ENCODE data around the gene RHOF. TPM values are rescaled to one million over a fixed set of nuclear protein-coding genes. Genes with fewer than 3 reads are reported as not detected.
A peak's percentile ranks its signal among the peaks of the same experiment; 100 is the strongest.

The RHOF gene
- total RNA-seq, 3 donors from 2014 or later = 45.5 to 86.7 (median 83.2) TPM

DNA sequence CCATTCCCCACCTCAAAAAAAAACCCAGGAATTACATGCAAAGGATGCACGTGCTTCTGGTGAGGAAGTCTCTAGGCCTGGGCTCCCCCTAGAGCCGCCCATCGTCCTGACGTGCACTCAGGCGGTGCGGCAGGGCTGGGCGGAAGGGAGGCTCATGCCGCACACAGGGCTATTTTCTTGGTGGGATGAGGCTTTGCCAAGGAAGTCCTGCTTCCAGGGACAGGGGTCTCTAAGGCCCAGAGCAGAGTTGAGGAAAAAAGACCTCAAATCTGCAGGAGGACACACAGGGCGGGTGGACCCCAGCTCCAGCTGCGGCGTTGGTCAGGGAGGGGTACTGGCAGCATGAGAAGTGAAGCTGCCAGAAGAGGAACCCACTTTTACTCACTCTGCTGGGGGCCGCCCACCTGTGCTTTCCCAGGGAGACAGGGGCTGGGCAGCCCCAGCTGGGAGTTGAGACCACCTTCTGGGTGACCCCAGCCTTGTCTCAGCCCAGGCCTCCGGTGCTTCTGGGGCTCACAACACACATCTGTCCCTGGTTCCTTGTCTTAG is 4.2 kb downstream of the RHOF start:
- TF ChIP-seq CTCF (IDR thresholded peaks at IDR 0.05) = no peak
- intact Hi-C loops (cut with DNase I, micrococcal nuclease) = no loop called here
- H3K4me1 ChIP-seq (ENCODE audit: low read depth) = peaks cover 36% of the 10 kb centered on the region
- H3K36me3 ChIP-seq (ENCODE audit: low read depth) = no peaks in the 10 kb centered on the region
- ATAC-seq = no peak
- no peak overlapping the region for H3K4me3 ChIP-seq
- H3K9me3 ChIP-seq = no peaks in the 10 kb centered on the region
- peak in 2 of 3 donors; percentile 67 to 82 for DNase-seq

- no peak for ATAC-seq
- no peaks in the 10 kb centered on the region for H3K9me3 ChIP-seq
- peak in 2 of 3 donors; percentile 22 to 52 for DNase-seq
- TF ChIP-seq CTCF (IDR thresholded peaks at IDR 0.05) = no peak
- H3K36me3 ChIP-seq (ENCODE audit: low read depth) = no peaks in the 10 kb centered on the region
- intact Hi-C loops (cut with DNase I, micrococcal nuclease) = no loop called here
- H3K4me3 ChIP-seq = no peak overlapping the region
- peaks cover 28% of the 10 kb centered on the region for H3K4me1 ChIP-seq (ENCODE audit: low read depth)
Measured at GRCh38 chr12:121788176-121788818, 5.2 kb downstream of the RHOF start.

DNA sequence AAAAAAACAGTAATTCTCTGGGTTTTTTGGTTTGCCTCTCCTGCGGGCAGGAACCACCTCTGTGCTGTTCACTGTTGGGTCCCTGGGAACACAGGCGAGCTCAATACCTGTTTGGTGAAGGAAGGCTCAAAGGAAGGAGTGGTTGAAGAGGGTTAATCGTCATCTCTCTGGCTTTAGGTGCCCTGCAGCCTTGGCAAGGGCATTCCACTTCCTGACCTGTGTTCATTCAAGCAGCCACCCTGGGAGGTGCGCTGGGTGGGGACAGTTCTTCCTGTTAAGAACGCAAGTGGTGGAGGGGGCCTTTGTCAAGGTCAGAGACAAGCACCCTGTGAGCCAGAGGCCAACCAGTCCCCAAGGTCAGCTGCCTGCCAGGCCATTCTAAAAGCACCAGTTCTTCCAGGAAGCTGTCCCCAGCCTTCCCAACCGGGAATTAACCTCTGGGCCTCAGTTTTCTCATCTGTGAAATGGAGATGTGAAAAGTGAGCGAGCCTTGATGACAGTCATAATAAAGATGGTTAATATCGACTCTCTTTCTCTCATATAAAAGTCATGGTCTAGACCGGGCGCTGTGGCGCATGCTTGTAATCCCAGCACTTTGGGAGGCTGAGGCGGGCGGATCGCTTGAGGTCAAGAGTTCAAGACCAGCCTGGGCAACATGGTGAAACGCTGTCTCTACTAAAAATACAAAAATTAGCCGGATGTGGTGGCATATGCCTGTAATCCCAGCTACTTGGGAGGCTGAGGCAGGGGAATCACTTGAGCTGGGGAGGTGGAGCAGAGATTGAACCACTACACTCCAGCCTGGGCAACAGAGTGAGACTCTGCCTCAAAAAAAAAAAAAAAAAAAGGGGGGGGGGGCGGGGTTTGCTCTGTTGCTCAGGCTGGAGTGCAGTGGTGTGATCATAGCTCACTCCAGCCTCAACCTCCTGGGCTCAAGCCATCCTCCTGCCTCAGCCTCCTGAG is 6.1 kb downstream of the RHOF start:
- no peak for TF ChIP-seq CTCF (IDR thresholded peaks at IDR 0.05)
- intact Hi-C loops (cut with DNase I, micrococcal nuclease) = no loop called here
- Histone ChIP-seq H3K4me1 (ENCODE audit: low read depth) (peaks cover 22% of the 10 kb centered on the region), H3K4me3 (no peak overlapping the region), H3K9me3 (no peaks in the 10 kb centered on the region), H3K36me3 (ENCODE audit: low read depth) (no peaks in the 10 kb centered on the region)
- ATAC-seq (peak; percentile 17), DNase-seq (peak; percentile 55 to 87 (median 67))

- Histone ChIP-seq H3K4me1 (ENCODE audit: low read depth) (peaks cover 13% of the 10 kb centered on the region), H3K9me3 (no peaks in the 10 kb centered on the region), H3K4me3 (no peak overlapping the region), H3K36me3 (ENCODE audit: low read depth) (no peaks in the 10 kb centered on the region)
- ATAC-seq (peak; percentile 75), DNase-seq (peak; percentile 65 to 81 (median 74))
- intact Hi-C loops (cut with DNase I, micrococcal nuclease) = no loop called here
- TF ChIP-seq CTCF (IDR thresholded peaks at IDR 0.05) = no peak
Measured at GRCh38 chr12:121786440-121786825, 7.1 kb downstream of the RHOF start.

DNA sequence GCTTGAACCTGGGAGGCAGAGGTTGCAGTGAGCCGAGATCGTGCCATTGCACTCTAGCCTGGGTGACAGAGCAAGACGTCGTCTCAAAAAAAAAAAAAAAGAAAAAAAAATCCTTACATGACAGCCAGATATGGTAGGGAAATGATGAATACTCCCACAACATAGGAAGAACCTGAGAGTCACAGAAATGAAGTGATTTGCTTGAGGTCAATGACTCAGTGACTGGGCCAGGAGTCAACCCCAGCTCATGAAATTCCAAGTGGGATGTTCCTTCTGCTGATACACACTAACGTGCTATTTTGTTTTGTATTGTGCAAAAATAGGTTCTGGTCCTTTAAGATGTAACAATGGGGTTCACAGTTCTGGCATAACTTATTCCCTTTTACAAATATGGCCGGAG is 9.0 kb downstream of the RHOF start:
- no peaks in the 10 kb centered on the region for H3K36me3 ChIP-seq (ENCODE audit: low read depth)
- no peak for TF ChIP-seq CTCF (IDR thresholded peaks at IDR 0.05)
- H3K4me3 ChIP-seq = no peak overlapping the region
- no peak for ATAC-seq
- no peak for DNase-seq
- no peaks in the 10 kb centered on the region for H3K9me3 ChIP-seq
- H3K4me1 ChIP-seq (ENCODE audit: low read depth) = peaks cover 2% of the 10 kb centered on the region
- intact Hi-C loops (cut with DNase I, micrococcal nuclease) = no loop called here

Data from mucosa of descending colon (tissue), 3 donors.